ENCODE results near the gene PIAS3.

- TF ChIP-seq CTCF (IDR thresholded peaks at IDR 0.05) (no peak), POLR2A (IDR thresholded peaks at IDR 0.05) (no peak)
Observed at GRCh38 chr1:145887631-145888030, 28.8 kb upstream of the PIAS3 start.

All from uterus (tissue), 2 donors.